Right lobe of liver (tissue), 4 donors: ENCODE results near the gene MEG3.

ENCODE experiments used
- CTCF ChIP-seq, 4 donors: fragments of 200-600 bp in 3 of 4; fragments of 450-650 bp in 1 of 4; IDR thresholded peaks; one replicate each; pipeline versions ENCODE4 v1.5.1 to v1.8.0; 2016 to 2022; ENCODE audit warnings: antibody characterized with exemption in 4 of 4, mild to moderate bottlenecking in 2 of 4
- POLR2A ChIP-seq: fragments of 450-650 bp; IDR thresholded peaks from one replicate; pipeline ENCODE4 v1.6.1; 2017; ENCODE audit warnings: antibody characterized with exemption, mild to moderate bottlenecking
- donor health status: DM: no; HTN: no; CAD: no.
- donor health status: DM: no; HTN: no; CAD: no.
- donor health status: DM: no; HTN: yes; CAD: no.

- TF ChIP-seq CTCF (IDR thresholded peaks at IDR 0.05) (no peak), POLR2A (no peak)
Observed at GRCh38 chr14:100901391-100902183, 75.7 kb downstream of the MEG3 start.
